H9 (cell line): Measurements from ENCODE around the gene UBAC2. TPM values are rescaled to one million over a fixed set of nuclear protein-coding genes. Genes with fewer than 3 reads are reported as not detected.

ENCODE experiments used
- DNase-seq: peaks from one replicate; pipeline ENCODE4 v3.0.0-alpha.2; 2017
- H2AFZ ChIP-seq: one replicate; pipeline ENCODE4 v1.6.1; 2013; ENCODE audit warnings: mild to moderate bottlenecking, low read length, control low read depth, moderate library complexity
- H2AK5ac ChIP-seq: 2 replicates; pipeline ENCODE4 v1.6.1; 2013; ENCODE audit warnings: low read length, control low read depth, mixed read lengths; ENCODE audit not compliant: insufficient read length
- H2BK120ac ChIP-seq: one replicate; pipeline ENCODE4 v1.6.1; 2013; ENCODE audit warnings: low read depth, mild to moderate bottlenecking, low read length, control low read depth, inconsistent platforms; ENCODE audit not compliant: poor library complexity, severe bottlenecking
- H2BK12ac ChIP-seq: 2 replicates; pipeline ENCODE4 v1.6.1; 2013; ENCODE audit warnings: low read length, control low read depth, mixed read lengths, low read depth; ENCODE audit not compliant: insufficient read length
- H2BK15ac ChIP-seq: 2 replicates; pipeline ENCODE4 v1.6.1; 2013; ENCODE audit warnings: low read depth, low read length, control low read depth
- H2BK20ac ChIP-seq: one replicate; pipeline ENCODE4 v1.6.1; 2013; ENCODE audit warnings: low read depth, mild to moderate bottlenecking, low read length, control low read depth, inconsistent platforms; ENCODE audit not compliant: poor library complexity, severe bottlenecking
- H2BK5ac ChIP-seq: 2 replicates; pipeline ENCODE4 v1.6.1; 2013; ENCODE audit warnings: low read length, control low read depth, mixed read lengths; ENCODE audit not compliant: insufficient read length
- H3K14ac ChIP-seq: 2 replicates; pipeline ENCODE4 v1.6.1; 2013; ENCODE audit warnings: low read length, control low read depth; ENCODE audit not compliant: insufficient read depth
- H3K18ac ChIP-seq: 2 replicates; pipeline ENCODE4 v1.6.1; 2013; ENCODE audit warnings: low read depth, mild to moderate bottlenecking, mixed read lengths, low read length, control low read depth; ENCODE audit not compliant: insufficient read length
- H3K23ac ChIP-seq: 2 replicates; pipeline ENCODE4 v1.6.1; 2013; ENCODE audit warnings: low read length, control low read depth, mixed read lengths, low read depth; ENCODE audit not compliant: insufficient read length
- H3K23me2 ChIP-seq: 2 replicates; pipeline ENCODE4 v1.6.1; 2013; ENCODE audit warnings: low read depth, mild to moderate bottlenecking, mixed read lengths, low read length, control low read depth; ENCODE audit not compliant: insufficient read length, poor library complexity, severe bottlenecking
- H3K27ac ChIP-seq: 2 replicates; pipeline ENCODE4 v1.5.1; 2013; ENCODE audit warnings: low read length, control low read depth, mixed read lengths, low read depth; ENCODE audit not compliant: insufficient read length
- H3K27me3 ChIP-seq: 2 replicates; pipeline ENCODE4 v1.6.1; 2013; ENCODE audit warnings: low read length, control low read depth, inconsistent platforms; ENCODE audit not compliant: insufficient read depth
- H3K4ac ChIP-seq: 2 replicates; pipeline ENCODE4 v1.6.1; 2013; ENCODE audit warnings: low read depth, mild to moderate bottlenecking, control low read depth, inconsistent platforms, low read length, moderate library complexity
- H3K4me1 ChIP-seq: 2 replicates; pipeline ENCODE4 v1.6.1; 2013; ENCODE audit warnings: low read length, control low read depth, inconsistent platforms; ENCODE audit not compliant: insufficient read depth
- H3K4me2 ChIP-seq: 2 replicates; pipeline ENCODE4 v1.6.1; 2013; ENCODE audit warnings: low read length, control low read depth, mixed read lengths; ENCODE audit not compliant: insufficient read length, insufficient read depth
- H3K56ac ChIP-seq: 2 replicates; pipeline ENCODE4 v1.6.1; 2013; ENCODE audit warnings: low read depth, mild to moderate bottlenecking, mixed read lengths, low read length, control low read depth; ENCODE audit not compliant: insufficient read length
- H3K79me1 ChIP-seq: 2 replicates; pipeline ENCODE4 v1.6.1; 2013; ENCODE audit warnings: low read depth, mild to moderate bottlenecking, moderate library complexity, low read length, control low read depth, inconsistent platforms; ENCODE audit not compliant: insufficient read depth, poor library complexity, severe bottlenecking
- H3K79me2 ChIP-seq: 2 replicates; pipeline ENCODE4 v1.6.1; 2013; ENCODE audit warnings: low read length, control low read depth, inconsistent platforms; ENCODE audit not compliant: insufficient read depth
- H3K9ac ChIP-seq: 2 replicates; pipeline ENCODE4 v1.6.1; 2013; ENCODE audit warnings: low read length, control low read depth, mixed read lengths; ENCODE audit not compliant: insufficient read length; ENCODE audit errors: extremely low read depth
- H3K9me3 ChIP-seq: one replicate; pipeline ENCODE4 v1.6.1; 2013; ENCODE audit warnings: low read depth, low read length, inconsistent platforms; ENCODE audit not compliant: control insufficient read depth
- H3T11ph ChIP-seq: one replicate; pipeline ENCODE4 v1.6.1; 2013; ENCODE audit warnings: mild to moderate bottlenecking, low read length, control low read depth, inconsistent platforms
- H4K20me1 ChIP-seq: one replicate; pipeline ENCODE4 v1.6.1; 2013; ENCODE audit not compliant: control insufficient read depth, insufficient read length, insufficient read depth
- H4K5ac ChIP-seq: 2 replicates; pipeline ENCODE4 v1.6.1; 2013; ENCODE audit warnings: low read depth, mild to moderate bottlenecking, mixed read lengths, low read length, control low read depth; ENCODE audit not compliant: insufficient read length
- H4K8ac ChIP-seq: replicated peaks from 2 replicates; pipeline ENCODE4 v1.6.1; 2013; ENCODE audit warnings: low read length, control low read depth, mixed read lengths, low read depth; ENCODE audit not compliant: insufficient read length
- H4K91ac ChIP-seq: 2 replicates; pipeline ENCODE4 v1.6.1; 2013; ENCODE audit warnings: low read depth, mild to moderate bottlenecking, moderate library complexity, mixed read lengths, low read length, control low read depth; ENCODE audit not compliant: insufficient read length
- H3K27ac Mint-ChIP-seq, 3 experiments: 2 replicates in 2 of 3; 3 replicates in 1 of 3; pipeline ENCODE4 v1.8.0; 2020 to 2021; ENCODE audit warnings: mixed read lengths in 3 of 3, mild to moderate bottlenecking in 1 of 3, moderate library complexity in 1 of 3
- H3K27me3 Mint-ChIP-seq: 2 replicates; pipeline ENCODE4 v1.8.0; 2021; ENCODE audit warnings: low read depth, mild to moderate bottlenecking, moderate library complexity, mixed read lengths
- H3K36me3 Mint-ChIP-seq, 3 experiments: 2 replicates in 2 of 3; 3 replicates in 1 of 3; pipeline ENCODE4 v1.8.0; 2020 to 2021; ENCODE audit warnings: low read depth in 3 of 3, mixed read lengths in 3 of 3; ENCODE audit not compliant: insufficient read depth in 1 of 3
- H3K4me1 Mint-ChIP-seq, 2 experiments: 2 replicates each; pipeline ENCODE4 v1.8.0; 2020; ENCODE audit warnings: mixed read lengths in 2 of 2
- H3K4me3 Mint-ChIP-seq, 2 experiments: 2 replicates in 1 of 2; 3 replicates in 1 of 2; pipeline ENCODE4 v1.8.0; 2020 to 2021; ENCODE audit warnings: mild to moderate bottlenecking in 2 of 2, mixed read lengths in 2 of 2, moderate library complexity in 1 of 2
- H3K9me3 Mint-ChIP-seq, 2 experiments: 2 replicates in 1 of 2; 3 replicates in 1 of 2; pipeline ENCODE4 v1.8.0; 2020; ENCODE audit warnings: mild to moderate bottlenecking in 2 of 2, mixed read lengths in 2 of 2, moderate library complexity in 1 of 2
- whole genome bisulfite sequencing: extraction: QIAGEN DNeasy Blood & Tissue Kit; methylation state at CpG from one replicate; pipeline ENCODE4 v1.1.7; 2013; ENCODE audit warnings: missing lambda C conversion rate, low lambda C conversion rate, mixed read lengths; ENCODE audit not compliant: insufficient read length; ENCODE audit errors: extremely low coverage; 5-methylcytosine and 5-hydroxymethylcytosine counted together
- total RNA-seq: library from RNA; stranded (reverse); gene quantifications from 2 replicates; pipeline ENCODE4 v1.2.1, GENCODE V29; 2021
- TF ChIP-seq, protein P1 (sequence below): fragments of 200-600 bp; sonication (generic); conservative IDR thresholded peaks from 3 replicates; pipeline ENCODE4 v1.8.0; 2021; ENCODE audit warnings: antibody characterized with exemption, mild to moderate bottlenecking

Gene UBAC2
- total RNA-seq, 1 experiment from 2014 or later, result 52.3 TPM

GRCh38 chr13:99267927-99268326 lies 67.3 kb downstream of the UBAC2 start:
- no peak overlapping the region for H3K56ac ChIP-seq
- H2BK12ac ChIP-seq, result no peak overlapping the region
- no peak overlapping the region for H4K8ac ChIP-seq
- WGBS, result no CpG with 5 or more reads among the region's 4 CpGs
- H3K14ac ChIP-seq, result no peak overlapping the region
- H2BK15ac ChIP-seq, result no peak overlapping the region
- H3K4me1 ChIP-seq, result no peaks in the 10 kb centered on the region
- no peak overlapping the region for H3K18ac ChIP-seq
- H4K91ac ChIP-seq, result no peak overlapping the region
- H3K27ac ChIP-seq, result no peak overlapping the region
- H3K27me3 ChIP-seq, result no peaks in the 10 kb centered on the region
- H3K9ac ChIP-seq, result no peak overlapping the region
- H3K79me1 ChIP-seq, result no peaks in the 10 kb centered on the region
- no peak overlapping the region for H3K4ac ChIP-seq
- H2AFZ ChIP-seq, result no peak overlapping the region
- H4K5ac ChIP-seq, result no peak overlapping the region
- H3K27ac Mint-ChIP-seq, result peak overlapping the region in 1 of 3 experiments; percentile 39; a peak in 1 of 7 replicates
- H3K9me3 ChIP-seq, result no peaks in the 10 kb centered on the region
- H3K4me1 Mint-ChIP-seq, result peaks cover 3% of the 10 kb centered on the region in 2 experiments; a peak in 2 of 4 replicates
- H3T11ph ChIP-seq, result no peak overlapping the region
- no peak overlapping the region for H3K23ac ChIP-seq
- no peak overlapping the region for H2BK5ac ChIP-seq
- H3K36me3 Mint-ChIP-seq, result peaks cover 0 to 11% (median 2%) of the 10 kb centered on the region in 3 experiments; a peak in 2 of 7 replicates
- H2AK5ac ChIP-seq, result no peak overlapping the region
- H2BK120ac ChIP-seq, result no peak overlapping the region
- H2BK20ac ChIP-seq, result no peak overlapping the region
- H4K20me1 ChIP-seq, result no peaks in the 10 kb centered on the region
- no peak for DNase-seq
- no peaks in the 10 kb centered on the region for H3K79me2 ChIP-seq
- H3K4me3 Mint-ChIP-seq, result no peak overlapping the region
- TF ChIP-seq, protein P1, sequence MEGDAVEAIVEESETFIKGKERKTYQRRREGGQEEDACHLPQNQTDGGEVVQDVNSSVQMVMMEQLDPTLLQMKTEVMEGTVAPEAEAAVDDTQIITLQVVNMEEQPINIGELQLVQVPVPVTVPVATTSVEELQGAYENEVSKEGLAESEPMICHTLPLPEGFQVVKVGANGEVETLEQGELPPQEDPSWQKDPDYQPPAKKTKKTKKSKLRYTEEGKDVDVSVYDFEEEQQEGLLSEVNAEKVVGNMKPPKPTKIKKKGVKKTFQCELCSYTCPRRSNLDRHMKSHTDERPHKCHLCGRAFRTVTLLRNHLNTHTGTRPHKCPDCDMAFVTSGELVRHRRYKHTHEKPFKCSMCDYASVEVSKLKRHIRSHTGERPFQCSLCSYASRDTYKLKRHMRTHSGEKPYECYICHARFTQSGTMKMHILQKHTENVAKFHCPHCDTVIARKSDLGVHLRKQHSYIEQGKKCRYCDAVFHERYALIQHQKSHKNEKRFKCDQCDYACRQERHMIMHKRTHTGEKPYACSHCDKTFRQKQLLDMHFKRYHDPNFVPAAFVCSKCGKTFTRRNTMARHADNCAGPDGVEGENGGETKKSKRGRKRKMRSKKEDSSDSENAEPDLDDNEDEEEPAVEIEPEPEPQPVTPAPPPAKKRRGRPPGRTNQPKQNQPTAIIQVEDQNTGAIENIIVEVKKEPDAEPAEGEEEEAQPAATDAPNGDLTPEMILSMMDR, result no peak
- peaks cover 3% of the 10 kb centered on the region in 2 experiments; a peak in 3 of 5 replicates for H3K9me3 Mint-ChIP-seq
- H3K23me2 ChIP-seq, result no peaks in the 10 kb centered on the region
- H3K27me3 Mint-ChIP-seq, result no peaks in the 10 kb centered on the region
- no peak overlapping the region for H3K4me2 ChIP-seq
